ENCODE data around the gene RPUSD4.

GRCh38 chr11:126257144-126257543, 45.7 kb upstream of the RPUSD4 start:
- TF ChIP-seq CTCF (IDR thresholded peaks at IDR 0.05) (no peak), POLR2A (IDR thresholded peaks at IDR 0.05) (no peak)
